CD14-positive monocyte (primary cell): Measurements from ENCODE around the gene CNOT3. TPM values are rescaled to one million over a fixed set of nuclear protein-coding genes. Genes with fewer than 3 reads are reported as not detected.

Experiments
- DNase-seq, 3 donors: peaks; one replicate each; pipeline ENCODE4 v3.0.0-alpha.2; 2011 to 2022
- H2AFZ ChIP-seq: 2 replicates; pipeline ENCODE4 v1.6.0; 2012; ENCODE audit warnings: mild to moderate bottlenecking, low read depth, low read length, inconsistent platforms; ENCODE audit not compliant: insufficient read depth, poor library complexity, severe bottlenecking
- H3K27ac ChIP-seq, 2 donors: 1 replicate in 1 of 2; 2 replicates in 1 of 2; pipeline ENCODE4 v1.5.1; 2012 to 2013; ENCODE audit warnings: low read length in 2 of 2, control low read depth in 1 of 2, inconsistent platforms in 1 of 2, low read depth in 1 of 2, mild to moderate bottlenecking in 1 of 2
- H3K27me3 ChIP-seq, 2 donors: one replicate each; pipeline versions ENCODE4 v1.6.0 to v1.6.1; 2011 to 2013; ENCODE audit warnings: low read length in 2 of 2; ENCODE audit not compliant: control insufficient read depth in 2 of 2, insufficient read depth in 2 of 2
- H3K36me3 ChIP-seq, 2 donors: replicated peaks in 1 of 2; 1 replicate in 1 of 2; 2 replicates in 1 of 2; pipeline versions ENCODE4 v1.5.1 to v1.6.1; 2012 to 2013; ENCODE audit warnings: low read length in 2 of 2, control low read depth in 1 of 2, inconsistent platforms in 1 of 2, mild to moderate bottlenecking in 1 of 2; ENCODE audit not compliant: insufficient read depth in 2 of 2, control insufficient read depth in 1 of 2
- H3K4me1 ChIP-seq, 2 donors: 1 replicate in 1 of 2; 2 replicates in 1 of 2; pipeline versions ENCODE4 v1.5.1 to v1.6.1; 2012 to 2013; ENCODE audit warnings: low read length in 2 of 2, control low read depth in 1 of 2, inconsistent platforms in 1 of 2, mild to moderate bottlenecking in 1 of 2, moderate library complexity in 1 of 2; ENCODE audit not compliant: insufficient read depth in 2 of 2, control insufficient read depth in 1 of 2
- H3K4me2 ChIP-seq: replicated peaks from 2 replicates; pipeline ENCODE3; 2012; ENCODE audit warnings: low read length, moderate library complexity, mild to moderate bottlenecking; ENCODE audit not compliant: poor library complexity, severe bottlenecking; ENCODE audit errors: extremely low read depth
- H3K4me3 ChIP-seq, 3 experiments: fragments of 200-600 bp in 1 of 3; sonication (generic) in 1 of 3; replicated peaks in 1 of 3; 1 replicate in 2 of 3; 2 replicates in 1 of 3; pipeline ENCODE4 v1.5.1; 2011 to 2013; ENCODE audit warnings: low read length in 3 of 3, mild to moderate bottlenecking in 3 of 3, control low read depth in 2 of 3, low read depth in 2 of 3, inconsistent platforms in 1 of 3, moderate library complexity in 1 of 3
- H3K79me2 ChIP-seq: 2 replicates; pipeline ENCODE4 v1.6.0; 2012; ENCODE audit warnings: mild to moderate bottlenecking, control low read depth, inconsistent platforms, low read length, moderate library complexity; ENCODE audit not compliant: insufficient read depth
- H3K9ac ChIP-seq: 2 replicates; pipeline ENCODE4 v1.6.0; 2017; ENCODE audit warnings: low read length, mild to moderate bottlenecking; ENCODE audit not compliant: insufficient read depth, poor library complexity, severe bottlenecking
- H3K9me3 ChIP-seq, 2 donors: replicated peaks in 1 of 2; 1 replicate in 1 of 2; 2 replicates in 1 of 2; pipeline versions ENCODE4 v1.5.1 to v1.6.1; 2012 to 2013; ENCODE audit warnings: low read length in 2 of 2, control low read depth in 1 of 2; ENCODE audit not compliant: control insufficient read depth in 1 of 2, insufficient read depth in 1 of 2
- H4K20me1 ChIP-seq: 2 replicates; pipeline ENCODE4 v1.6.0; 2012; ENCODE audit warnings: mild to moderate bottlenecking, low read length, control low read depth, moderate library complexity; ENCODE audit not compliant: insufficient read depth
- H3K27ac Mint-ChIP-seq, 7 donors: one replicate each; pipeline ENCODE4 v1.8.0; 2020; ENCODE audit warnings: mild to moderate bottlenecking in 7 of 7, mixed read lengths in 7 of 7, moderate library complexity in 6 of 7, inconsistent platforms in 2 of 7
- H3K27me3 Mint-ChIP-seq, 3 donors: one replicate each; pipeline ENCODE4 v1.8.0; 2021 to 2022; ENCODE audit warnings: low read depth in 3 of 3, mild to moderate bottlenecking in 3 of 3, mixed read lengths in 3 of 3, moderate library complexity in 3 of 3, inconsistent platforms in 1 of 3
- H3K36me3 Mint-ChIP-seq, 2 donors: one replicate each; pipeline ENCODE4 v1.8.0; 2020; ENCODE audit warnings: mixed read lengths in 2 of 2, inconsistent platforms in 1 of 2, mild to moderate bottlenecking in 1 of 2
- H3K4me1 Mint-ChIP-seq: one replicate; pipeline ENCODE4 v1.8.0; 2020; ENCODE audit warnings: mild to moderate bottlenecking, mixed read lengths
- H3K4me3 Mint-ChIP-seq, 2 donors: one replicate each; pipeline ENCODE4 v1.8.0; 2020; ENCODE audit warnings: mild to moderate bottlenecking in 2 of 2, mixed read lengths in 2 of 2, moderate library complexity in 1 of 2
- H3K9me3 Mint-ChIP-seq, 7 donors: one replicate each; pipeline ENCODE4 v1.8.0; 2020 to 2022; ENCODE audit warnings: mixed read lengths in 7 of 7, mild to moderate bottlenecking in 6 of 7, moderate library complexity in 6 of 7, inconsistent platforms in 2 of 7
- WGBS: methylation state at CpG from one replicate; pipeline ENCODE4 v1.1.5; 2013; ENCODE audit warnings: missing lambda C conversion rate; ENCODE audit not compliant: insufficient coverage; 5-methylcytosine and 5-hydroxymethylcytosine counted together
- intact Hi-C, 2 donors: fragments of 100-400 bp; cut with micrococcal nuclease; formaldehyde crosslinking; loops; one replicate each; pipeline versions ENCODE4 v1.15.0 to v1.15.1; 2023
- polyA plus RNA-seq, 3 donors: library from polyadenylated mRNA; depleted of rRNA in 1 of 3; unstranded in 2 of 3; stranded (reverse) in 1 of 3; fragments of 300-500 nt in 2 of 3; fragments of >200 nt in 1 of 3; fragmentation: Illumina TruSeq in 2 of 3; gene quantifications; 1 replicate in 2 of 3; 2 replicates in 1 of 3; pipeline ENCODE4 v1.2.3, GENCODE V29; 2012 to 2021
- TF ChIP-seq, protein P1 (sequence below): fragments of 200-600 bp; IDR thresholded peaks from one replicate; pipeline ENCODE4 v1.8.0; 2022; ENCODE audit warnings: antibody characterized with exemption, mild to moderate bottlenecking

CNOT3 gene
- polyA plus RNA-seq, 3 donors: 3.0 to 22.5 (median 4.2) TPM

- intact Hi-C loops: loop anchor here (10.0 kb wide), 2 partner anchors 248 to 1458 kb away; partner anchors contain the start of genes LENG8 (in 1 of the 2) and U2AF2 (in 1 of the 2)
- no peak overlapping the region for H3K9ac ChIP-seq
- H3K4me1 ChIP-seq: peaks cover 27 to 29% of the 10 kb centered on the region in 2 donors
- H3K79me2 ChIP-seq: peaks cover 39% of the 10 kb centered on the region
- Mint-ChIP-seq H3K27ac (no peak overlapping the region), H3K4me1 (peaks cover 26% of the 10 kb centered on the region), H3K36me3 (peaks cover 50 to 60% of the 10 kb centered on the region in 2 donors), H3K9me3 (peaks cover 0 to 4% (median 0%) of the 10 kb centered on the region in 7 donors), H3K27me3 (peaks cover 0 to 1% (median 0%) of the 10 kb centered on the region in 3 donors), H3K4me3 (no peak overlapping the region)
- DNase-seq: peak in 1 of 3 donors; percentile 78
- TF ChIP-seq, protein P1, sequence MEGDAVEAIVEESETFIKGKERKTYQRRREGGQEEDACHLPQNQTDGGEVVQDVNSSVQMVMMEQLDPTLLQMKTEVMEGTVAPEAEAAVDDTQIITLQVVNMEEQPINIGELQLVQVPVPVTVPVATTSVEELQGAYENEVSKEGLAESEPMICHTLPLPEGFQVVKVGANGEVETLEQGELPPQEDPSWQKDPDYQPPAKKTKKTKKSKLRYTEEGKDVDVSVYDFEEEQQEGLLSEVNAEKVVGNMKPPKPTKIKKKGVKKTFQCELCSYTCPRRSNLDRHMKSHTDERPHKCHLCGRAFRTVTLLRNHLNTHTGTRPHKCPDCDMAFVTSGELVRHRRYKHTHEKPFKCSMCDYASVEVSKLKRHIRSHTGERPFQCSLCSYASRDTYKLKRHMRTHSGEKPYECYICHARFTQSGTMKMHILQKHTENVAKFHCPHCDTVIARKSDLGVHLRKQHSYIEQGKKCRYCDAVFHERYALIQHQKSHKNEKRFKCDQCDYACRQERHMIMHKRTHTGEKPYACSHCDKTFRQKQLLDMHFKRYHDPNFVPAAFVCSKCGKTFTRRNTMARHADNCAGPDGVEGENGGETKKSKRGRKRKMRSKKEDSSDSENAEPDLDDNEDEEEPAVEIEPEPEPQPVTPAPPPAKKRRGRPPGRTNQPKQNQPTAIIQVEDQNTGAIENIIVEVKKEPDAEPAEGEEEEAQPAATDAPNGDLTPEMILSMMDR: no peak
- H4K20me1 ChIP-seq: peaks cover 22% of the 10 kb centered on the region
- no peak overlapping the region for H3K4me3 ChIP-seq
- WGBS: no CpG with 5 or more reads among the region's 7 CpGs
- H3K27me3 ChIP-seq: no peaks in the 10 kb centered on the region
- H3K9me3 ChIP-seq: no peaks in the 10 kb centered on the region
- no peak overlapping the region for H3K4me2 ChIP-seq
- H3K27ac ChIP-seq: no peak overlapping the region
- no peak overlapping the region for H2AFZ ChIP-seq
- H3K36me3 ChIP-seq: peaks cover 24 to 49% of the 10 kb centered on the region in 2 donors
These were observed 59.0 kb downstream of the CNOT3 start for GRCh38 chr19:54196536-54196935.

- peaks cover 0 to 1% (median 0%) of the 10 kb centered on the region in 3 donors for H3K27me3 Mint-ChIP-seq
- H4K20me1 ChIP-seq: peaks cover 23% of the 10 kb centered on the region
- H3K4me1 ChIP-seq: peaks cover 27 to 29% of the 10 kb centered on the region in 2 donors
- TF ChIP-seq, protein P1: no peak
- 17% methylated on average over 1 of the region's 3 CpGs for WGBS
- no peak overlapping the region for H2AFZ ChIP-seq
- H3K4me2 ChIP-seq: no peak overlapping the region
- peak overlapping the region in 1 of 2 donors; percentile 29 for H3K27ac ChIP-seq
- no peaks in the 10 kb centered on the region for H3K27me3 ChIP-seq
- peaks cover 39% of the 10 kb centered on the region for H3K79me2 ChIP-seq
- peaks cover 30 to 55% of the 10 kb centered on the region in 2 donors for H3K36me3 ChIP-seq
- H3K36me3 Mint-ChIP-seq: peaks cover 56 to 65% of the 10 kb centered on the region in 2 donors
- H3K9me3 ChIP-seq: no peaks in the 10 kb centered on the region
- H3K9me3 Mint-ChIP-seq: peaks cover 0 to 4% (median 0%) of the 10 kb centered on the region in 7 donors
- no peak overlapping the region for H3K4me3 Mint-ChIP-seq
- intact Hi-C loops: loop anchor here (10.0 kb wide), 2 partner anchors 248 to 1458 kb away; partner anchors contain the start of genes LENG8 (in 1 of the 2) and U2AF2 (in 1 of the 2)
- H3K4me1 Mint-ChIP-seq: peaks cover 20% of the 10 kb centered on the region
- peak overlapping the region in 5 of 7 donors; percentile 15 to 72 (median 54) for H3K27ac Mint-ChIP-seq
- H3K9ac ChIP-seq: no peak overlapping the region
- no peak overlapping the region for H3K4me3 ChIP-seq
- DNase-seq: peak in 1 of 3 donors; percentile 30
These were observed 59.6 kb downstream of the CNOT3 start for GRCh38 chr19:54197121-54197520.
